ENCODE measurements around the gene DLG2. TPM values are rescaled to one million over a fixed set of nuclear protein-coding genes. Genes with fewer than 3 reads are reported as not detected.

Gene DLG2
- total RNA-seq, 4 donors from 2014 or later = 11.0 to 34.2 (median 19.8) TPM

- Histone ChIP-seq H3K4me1 (peaks cover 0 to 19% (median 7%) of the 10 kb centered on the region in 3 donors), H3K9me3 (peaks cover 0 to 5% (median 0%) of the 10 kb centered on the region in 3 donors), H3K4me3 (no peak overlapping the region), H3K27me3 (no peaks in the 10 kb centered on the region), H3K36me3 (no peaks in the 10 kb centered on the region), H3K27ac (peak overlapping the region in 2 of 4 donors; percentile 18 to 57)
- ATAC-seq = no peak
- TF ChIP-seq POLR2AphosphoS5 (IDR thresholded peaks at IDR 0.05) (no peak), POLR2A (IDR thresholded peaks at IDR 0.05) (no peak), CTCF (IDR thresholded peaks at IDR 0.05) (no peak), EP300 (IDR thresholded peaks at IDR 0.05) (no peak)
Observed at GRCh38 chr11:84564867-84565184, 1062.3 kb downstream of the DLG2 start.

- TF ChIP-seq POLR2AphosphoS5 (IDR thresholded peaks at IDR 0.05) (no peak), CTCF (IDR thresholded peaks at IDR 0.05) (peak; percentile 81 to 86 (median 82))
- ATAC-seq = peak; percentile 41
- 26% methylated on average over 4 of the region's 4 CpGs for WGBS, 2 donors (ENCODE audit: low coverage in 1 of 2)
- Histone ChIP-seq H3K27me3 (no peaks in the 10 kb centered on the region), H3K4me3 (no peak overlapping the region), H3K4me1 (peaks cover 0 to 19% (median 7%) of the 10 kb centered on the region in 3 donors), H3K27ac (peak overlapping the region; percentile 18 to 57 (median 42)), H3K9me3 (peaks cover 0 to 4% (median 0%) of the 10 kb centered on the region in 3 donors), H3K36me3 (no peaks in the 10 kb centered on the region)
Observed at GRCh38 chr11:84564180-84564866, 1062.8 kb downstream of the DLG2 start.

GRCh38 chr11:84563356-84563755, 1063.8 kb downstream of the DLG2 start:
- no peaks in the 10 kb centered on the region for H3K27me3 ChIP-seq
- peaks cover 0 to 19% (median 7%) of the 10 kb centered on the region in 3 donors for H3K4me1 ChIP-seq
- H3K27ac ChIP-seq = peak overlapping the region in 1 of 4 donors; percentile 57
- no peaks in the 10 kb centered on the region for H3K36me3 ChIP-seq
- 27 to 42% methylated on average over 2 of the region's 2 CpGs for WGBS, 2 donors (ENCODE audit: low coverage in 1 of 2)
- TF ChIP-seq CTCF (IDR thresholded peaks at IDR 0.05) (no peak), EP300 (IDR thresholded peaks at IDR 0.05) (no peak), POLR2A (IDR thresholded peaks at IDR 0.05) (no peak), POLR2AphosphoS5 (IDR thresholded peaks at IDR 0.05) (no peak)
- H3K9me3 ChIP-seq = no peaks in the 10 kb centered on the region
- no peak overlapping the region for H3K4me3 ChIP-seq
- ATAC-seq = no peak

- 93 to 100% methylated on average over 1 of the region's 1 CpG for WGBS, 2 donors (ENCODE audit: low coverage in 1 of 2)
Observed at GRCh38 chr11:84560206-84560605, 1066.9 kb downstream of the DLG2 start.

More at GRCh38 chr11:84560206-84560605, 1066.9 kb downstream of the DLG2 start:
- no peaks in the 10 kb centered on the region for H3K9me3 ChIP-seq
- H3K27ac ChIP-seq = no peak overlapping the region
- peaks cover 0 to 19% (median 7%) of the 10 kb centered on the region in 3 donors for H3K4me1 ChIP-seq
- H3K36me3 ChIP-seq = no peaks in the 10 kb centered on the region
- H3K27me3 ChIP-seq = no peaks in the 10 kb centered on the region
- H3K4me3 ChIP-seq = no peak overlapping the region
- TF ChIP-seq POLR2AphosphoS5 (IDR thresholded peaks at IDR 0.05) (no peak), EP300 (IDR thresholded peaks at IDR 0.05) (no peak), CTCF (IDR thresholded peaks at IDR 0.05) (no peak), POLR2A (IDR thresholded peaks at IDR 0.05) (no peak)
- ATAC-seq = no peak
